Measurements from ENCODE around the gene COL5A1. TPM values are rescaled to one million over a fixed set of nuclear protein-coding genes. Genes with fewer than 3 reads are reported as not detected.

The COL5A1 gene
- total RNA-seq, 1 experiment from 2014 or later = 9.5 TPM

- Histone ChIP-seq H2AK5ac (ENCODE audit: insufficient read length, low read length) (no peak overlapping the region), H3K14ac (ENCODE audit: insufficient read depth, low read length) (no peak overlapping the region; the same call in 1 of the 2 replicates), H3K27me3 (ENCODE audit: insufficient read depth, low read length) (no peaks in the 10 kb centered on the region), H3K56ac (ENCODE audit: insufficient read length, low read depth, low read length) (no peak overlapping the region), H3K4me1 (ENCODE audit: insufficient read depth, low read length) (no peaks in the 10 kb centered on the region), H3K27ac (ENCODE audit: insufficient read length, low read depth, low read length) (no peak overlapping the region), H3K79me1 (ENCODE audit: insufficient read depth, low read depth, low read length, poor library complexity, severe bottlenecking) (no peaks in the 10 kb centered on the region), H3K4me2 (ENCODE audit: insufficient read depth, insufficient read length, low read length) (no peak overlapping the region), H2AFZ (ENCODE audit: low read length) (no peak overlapping the region), H4K8ac (replicated peaks; ENCODE audit: insufficient read length, low read depth, low read length) (no peak overlapping the region), H2BK15ac (ENCODE audit: low read depth, low read length) (no peak overlapping the region), H3T11ph (ENCODE audit: low read length) (no peak overlapping the region), H3K18ac (ENCODE audit: insufficient read length, low read depth, low read length) (no peak overlapping the region), H3K79me2 (ENCODE audit: insufficient read depth, low read length) (no peaks in the 10 kb centered on the region), H2BK12ac (ENCODE audit: insufficient read length, low read depth, low read length) (no peak overlapping the region), H3K23ac (ENCODE audit: insufficient read length, low read depth, low read length) (no peak overlapping the region), H4K5ac (ENCODE audit: insufficient read length, low read depth, low read length) (no peak overlapping the region), H2BK20ac (ENCODE audit: low read depth, low read length, poor library complexity, severe bottlenecking) (no peak overlapping the region), H3K9ac (ENCODE audit: extremely low read depth, insufficient read length, low read length) (no peak overlapping the region), H2BK5ac (ENCODE audit: insufficient read length, low read length) (no peak overlapping the region), H3K23me2 (ENCODE audit: insufficient read length, low read depth, low read length, poor library complexity, severe bottlenecking) (no peaks in the 10 kb centered on the region), H3K4ac (ENCODE audit: low read depth, low read length) (no peak overlapping the region), H4K20me1 (ENCODE audit: control insufficient read depth, insufficient read depth, insufficient read length) (no peaks in the 10 kb centered on the region), H3K9me3 (ENCODE audit: control insufficient read depth, low read depth, low read length) (no peaks in the 10 kb centered on the region), H2BK120ac (ENCODE audit: low read depth, low read length, poor library complexity, severe bottlenecking) (no peak overlapping the region), H4K91ac (ENCODE audit: insufficient read length, low read depth, low read length) (no peak overlapping the region)
- no CpG with 5 or more reads among the region's 13 CpGs for WGBS (ENCODE audit: extremely low coverage, insufficient read length, low lambda C conversion rate)
- H3K27me3 Mint-ChIP-seq (ENCODE audit: low read depth) = no peaks in the 10 kb centered on the region; the same call in 1 of the 2 replicates
- DNase-seq = no peak
- no peak for TF ChIP-seq CTCF (conservative IDR thresholded peaks at IDR 0.05)
- no peak overlapping the region for H3K27ac Mint-ChIP-seq
- H3K36me3 Mint-ChIP-seq (ENCODE audit: insufficient read depth in 1 of 3, low read depth in 3 of 3) = no peaks in the 10 kb centered on the region
- peaks cover 2 to 7% of the 10 kb centered on the region in 2 experiments; a peak in 2 of 4 replicates for H3K4me1 Mint-ChIP-seq
- H3K4me3 Mint-ChIP-seq = no peak overlapping the region
- H3K9me3 Mint-ChIP-seq = no peaks in the 10 kb centered on the region
These were observed 136.6 kb downstream of the COL5A1 start for GRCh38 chr9:134778156-134778555.
